NCI-H526 treated with DMSO at 0.1 percent for 48 hours (cell line): ENCODE measurements around the gene MBD4.
A peak's percentile ranks its signal among the peaks of the same experiment; 100 is the strongest.
"Not testable (repeated sequence)": the region's sequence is repeated elsewhere in the genome, so short reads cannot be mapped to it uniquely, and the experiment has no call there.

ENCODE experiments used
- DNase-seq: peaks from one replicate; lab custom pipeline; 2025; lab: John Stamatoyannopoulos, UW

Gene MBD4

DNA sequence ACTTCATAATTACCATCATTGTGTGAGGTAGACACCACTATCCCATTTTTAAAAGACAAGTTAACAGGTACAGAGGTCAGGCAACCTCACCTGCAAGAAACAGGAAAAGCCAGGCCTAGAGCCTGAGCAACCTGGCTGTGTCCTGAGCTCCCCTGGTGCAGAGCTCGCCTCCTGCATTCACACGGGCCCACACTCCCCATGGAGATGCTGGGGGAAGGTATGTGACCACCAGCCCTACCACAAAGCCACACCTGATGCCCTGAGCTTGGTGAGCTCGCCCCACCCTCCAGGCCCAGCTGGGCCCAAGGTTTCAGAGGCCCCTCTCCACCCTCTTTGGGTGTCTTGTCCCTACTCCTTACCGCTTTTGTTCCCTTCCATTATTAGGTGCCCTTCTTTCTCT lies 10.1 kb downstream of the MBD4 start:
- no peak for DNase-seq

DNA sequence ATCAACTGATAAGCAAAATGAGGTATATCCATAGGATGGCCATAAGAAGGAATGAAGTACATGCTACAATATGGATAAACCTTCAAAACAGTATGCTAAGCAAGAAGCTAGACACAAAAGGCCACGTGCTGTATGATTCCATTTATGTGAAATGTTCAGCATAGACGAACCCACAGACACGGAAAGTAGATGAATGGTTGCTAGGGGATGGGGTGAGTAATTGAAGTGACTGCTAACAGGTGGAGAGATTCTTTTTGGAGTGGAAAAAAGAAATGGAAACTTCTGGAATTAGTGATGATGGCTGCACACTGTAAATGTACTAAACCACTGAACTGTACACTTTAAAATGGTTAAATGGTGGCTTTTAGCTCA lies 10.7 kb downstream of the MBD4 start:
- no peak for DNase-seq

DNA sequence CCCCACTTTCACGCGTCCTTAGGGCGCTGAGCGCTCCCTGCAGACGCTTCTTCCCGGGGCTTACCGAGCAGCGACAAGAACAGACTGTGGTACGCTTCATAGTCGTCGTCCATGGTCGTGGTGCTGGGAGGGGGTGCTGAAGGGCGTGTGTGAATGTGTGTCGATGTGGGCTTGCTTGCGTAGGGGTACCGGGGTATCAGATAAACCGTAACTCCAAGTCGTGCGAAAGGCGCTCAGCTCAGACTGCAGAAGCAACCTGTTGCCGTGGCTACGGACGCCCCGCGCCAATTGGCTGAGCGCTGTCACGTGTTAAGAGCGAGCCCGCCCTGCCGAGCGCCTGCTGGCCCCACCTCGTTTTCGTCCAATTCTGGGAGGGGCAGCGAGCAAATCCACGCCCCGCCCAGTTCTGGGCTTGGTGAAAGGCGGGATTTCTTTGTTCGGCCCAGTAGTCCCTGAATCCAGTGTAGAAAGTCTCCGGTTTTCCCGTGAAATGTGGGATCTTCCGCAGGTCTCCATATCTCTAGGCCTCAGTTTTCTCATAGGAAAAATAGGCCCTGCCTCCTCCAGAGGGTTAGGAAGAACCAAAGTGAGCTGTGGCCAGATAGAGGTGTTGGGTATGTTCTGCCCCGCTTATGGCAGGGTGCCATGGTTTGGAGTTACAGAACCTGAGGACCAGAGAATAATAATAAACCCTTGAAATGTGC lies 11.2 kb downstream of the MBD4 start, which contains the start of gene EFCAB12:
EFCAB12 (minus strand) TSS at position 261 of the 704 bp plus-strand sequence; CDS start at position 113, 148 bp downstream.
- peak; percentile 87 for DNase-seq

DNA sequence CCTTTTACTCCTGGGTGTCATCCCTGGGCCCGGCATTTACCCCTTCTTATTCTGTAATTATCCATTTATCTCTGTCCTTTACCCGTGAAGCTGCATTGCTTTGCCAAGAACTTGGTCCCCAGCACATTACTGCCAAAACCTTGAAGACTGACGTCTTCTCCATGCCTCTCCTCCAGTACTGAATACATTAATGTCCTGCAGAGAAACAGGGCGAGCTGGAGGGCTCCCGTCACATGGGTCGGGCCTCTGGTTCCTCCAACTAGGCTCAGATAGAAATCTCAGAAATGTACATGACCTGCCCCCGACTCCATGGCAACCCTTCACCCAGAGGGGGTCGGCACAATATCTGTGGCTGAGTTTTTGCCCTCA lies 11.8 kb downstream of the MBD4 start:
- DNase-seq = no peak

DNA sequence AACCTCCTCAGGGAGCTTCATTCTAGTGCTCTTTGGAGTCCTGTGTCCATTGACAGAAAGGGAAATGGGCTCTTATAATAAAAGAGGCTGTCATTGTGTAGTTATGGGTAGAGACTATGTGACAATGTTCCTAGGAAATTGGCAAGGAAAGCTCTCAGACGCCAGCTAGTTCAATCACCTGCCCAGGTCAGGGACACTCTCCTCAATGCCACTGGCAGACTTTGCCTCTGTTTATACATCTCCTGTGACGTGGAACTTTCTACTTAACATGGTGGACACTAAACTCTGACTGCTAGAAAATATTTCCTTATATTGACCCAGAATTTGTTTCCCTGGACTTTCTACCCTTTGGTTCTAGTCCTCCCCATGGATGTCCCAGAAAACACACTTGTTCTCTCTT lies 14.1 kb downstream of the MBD4 start:
- DNase-seq = no peak

DNA sequence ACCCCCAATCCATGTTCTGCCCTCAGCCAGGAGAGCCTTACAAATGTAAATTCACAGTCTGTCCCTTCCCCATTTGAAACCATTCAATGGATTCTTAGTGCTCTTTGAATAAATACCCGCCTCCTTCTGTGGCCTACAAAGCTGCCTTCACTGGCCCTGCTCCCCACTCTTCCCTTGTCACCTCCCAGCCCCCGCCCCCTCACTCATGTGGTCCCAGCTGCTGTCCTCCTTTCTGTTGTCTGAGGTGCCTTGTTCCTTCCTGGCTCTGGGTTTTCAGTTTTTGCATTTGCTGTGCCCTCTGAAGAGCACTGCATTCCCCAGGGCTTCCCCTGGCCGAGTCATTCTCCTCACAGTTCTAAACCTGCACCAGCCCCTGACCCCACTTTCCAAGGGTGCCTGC lies 14.5 kb downstream of the MBD4 start:
- DNase-seq = no peak

DNA sequence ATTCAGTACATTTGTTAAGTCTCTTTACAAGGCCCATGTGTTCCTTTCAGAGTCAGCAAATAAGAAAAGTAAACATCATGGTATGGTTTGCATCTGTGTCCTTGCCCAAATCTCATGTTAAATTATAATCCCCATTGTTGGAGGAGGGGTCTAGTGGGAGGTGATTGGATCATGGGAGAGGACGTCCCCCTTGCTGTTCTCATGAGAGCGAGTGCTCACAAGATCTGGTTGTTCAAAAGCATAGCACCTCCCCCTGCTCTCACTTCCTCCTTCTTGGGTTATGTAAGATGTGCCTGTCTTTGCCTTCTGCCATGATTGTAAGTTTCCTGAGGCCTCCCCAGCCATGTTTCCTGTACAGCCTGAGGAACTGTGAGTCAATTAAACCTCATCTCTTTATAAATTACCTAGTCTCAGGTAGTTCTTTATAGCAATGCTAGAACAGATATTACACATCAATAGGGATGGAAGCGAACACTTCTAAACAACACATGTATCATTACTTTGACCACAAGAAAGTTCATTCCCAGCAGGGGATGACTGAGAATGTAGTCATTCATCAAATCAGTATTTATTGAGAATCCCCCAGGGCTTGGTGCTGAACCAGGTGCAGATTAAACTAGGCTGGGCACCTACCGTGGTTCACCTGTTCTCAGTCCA lies 15.4 kb downstream of the MBD4 start:
- no peak for DNase-seq

DNA sequence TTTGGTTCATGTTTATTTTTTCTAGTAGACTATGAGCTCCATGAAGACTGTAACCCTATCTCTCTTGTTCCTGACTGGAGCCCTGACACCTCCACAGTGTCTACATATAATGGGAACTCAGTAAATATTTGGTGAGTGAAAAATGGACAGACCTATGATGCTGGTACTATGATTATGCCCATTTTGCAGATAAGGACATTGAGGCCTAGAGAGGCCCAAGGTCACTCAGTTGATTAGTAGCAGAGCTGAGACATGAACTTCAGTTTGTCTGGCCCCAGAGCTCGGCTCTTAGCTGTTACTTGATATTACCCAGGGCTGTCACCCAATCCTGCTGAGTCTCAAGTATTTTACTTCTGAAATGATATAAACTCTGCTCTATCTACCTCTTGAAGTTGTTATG lies 16.9 kb downstream of the MBD4 start:
- no peak for DNase-seq

DNA sequence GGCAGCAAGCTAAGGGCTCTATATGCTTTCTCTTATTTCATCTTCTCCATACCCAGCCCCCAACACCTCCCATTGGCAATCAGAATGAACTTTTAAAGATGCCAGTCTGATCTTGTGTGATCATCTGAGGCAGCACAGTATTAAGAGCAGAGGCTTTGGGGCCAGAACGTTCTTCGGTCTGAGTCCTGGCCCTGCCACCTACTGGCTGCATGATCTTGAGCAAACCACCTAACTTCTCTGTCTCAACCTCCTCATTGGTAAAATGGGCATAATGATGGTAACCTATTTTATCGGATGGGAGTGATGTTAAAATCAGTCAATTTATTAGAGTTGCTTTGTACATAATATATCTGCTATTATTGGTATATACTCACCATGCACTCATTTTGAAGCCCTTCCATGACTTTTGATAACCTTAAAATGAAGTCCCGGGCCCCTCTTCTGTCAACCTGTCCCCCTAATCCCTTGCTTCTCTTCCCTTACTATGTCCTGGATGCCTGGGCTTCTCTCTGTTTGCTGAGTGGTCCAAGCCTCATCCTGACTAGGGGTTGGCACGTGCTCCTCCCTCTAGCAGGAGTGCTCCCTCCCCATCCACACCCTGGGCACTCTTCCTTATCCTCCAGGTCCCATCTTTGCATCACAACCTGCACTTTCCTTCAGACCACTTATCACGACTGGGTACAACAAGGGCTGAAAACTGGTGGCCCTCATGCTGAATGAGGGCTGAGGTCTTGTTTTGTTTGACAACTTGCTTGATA lies 17.6 kb downstream of the MBD4 start:
- DNase-seq = no peak

DNA sequence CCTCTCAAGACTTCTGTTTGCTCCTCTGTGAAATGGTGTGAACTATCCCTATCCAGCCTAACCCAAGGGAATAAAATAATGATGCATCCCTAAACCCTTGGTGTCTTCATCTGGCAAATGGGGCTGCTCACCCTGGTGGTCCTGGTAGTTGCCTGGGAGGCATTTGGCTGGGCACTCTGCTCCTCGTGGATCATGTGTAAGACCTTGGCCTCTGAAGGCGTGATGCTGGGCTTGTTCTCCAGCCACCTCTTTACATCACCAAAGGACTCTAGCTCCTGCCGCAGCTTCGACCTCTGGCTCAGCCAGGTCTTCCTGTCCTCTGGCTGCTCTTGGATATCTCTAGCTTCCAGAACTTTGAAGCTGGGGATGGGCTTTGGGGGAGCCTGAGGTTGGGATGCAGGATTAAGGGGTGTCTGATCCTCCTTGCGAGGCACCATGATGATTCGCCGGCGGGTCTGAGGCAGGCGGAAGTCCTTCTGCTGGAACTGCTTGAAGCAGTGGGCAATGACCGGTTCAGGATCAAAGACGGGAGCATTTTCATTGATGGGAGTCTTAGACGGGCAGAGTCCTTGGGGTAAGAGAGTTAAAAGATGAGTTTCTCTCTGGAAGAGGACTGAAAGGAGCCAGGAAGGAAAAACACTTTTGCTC lies 18.4 kb downstream of the MBD4 start:
- DNase-seq = no peak

DNA sequence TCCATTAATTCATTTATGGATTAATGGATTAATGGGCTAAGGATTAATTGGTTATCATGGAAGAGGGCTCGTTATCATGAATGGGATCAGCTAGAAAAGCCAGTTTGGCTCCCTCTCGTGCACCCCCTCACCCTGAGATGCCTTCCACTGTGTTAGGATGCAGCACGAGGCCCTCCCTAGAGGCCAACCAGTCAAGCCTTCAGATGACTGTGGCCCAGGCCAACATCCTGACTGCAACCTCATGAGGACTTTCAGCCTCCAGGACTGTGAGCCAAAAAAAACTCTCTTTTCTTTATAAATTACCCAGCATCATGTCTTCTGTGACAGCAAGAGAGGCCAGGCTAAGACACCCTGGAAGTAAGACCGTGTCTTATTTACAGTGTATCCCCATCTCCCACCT lies 20.3 kb downstream of the MBD4 start:
- no peak for DNase-seq

DNA sequence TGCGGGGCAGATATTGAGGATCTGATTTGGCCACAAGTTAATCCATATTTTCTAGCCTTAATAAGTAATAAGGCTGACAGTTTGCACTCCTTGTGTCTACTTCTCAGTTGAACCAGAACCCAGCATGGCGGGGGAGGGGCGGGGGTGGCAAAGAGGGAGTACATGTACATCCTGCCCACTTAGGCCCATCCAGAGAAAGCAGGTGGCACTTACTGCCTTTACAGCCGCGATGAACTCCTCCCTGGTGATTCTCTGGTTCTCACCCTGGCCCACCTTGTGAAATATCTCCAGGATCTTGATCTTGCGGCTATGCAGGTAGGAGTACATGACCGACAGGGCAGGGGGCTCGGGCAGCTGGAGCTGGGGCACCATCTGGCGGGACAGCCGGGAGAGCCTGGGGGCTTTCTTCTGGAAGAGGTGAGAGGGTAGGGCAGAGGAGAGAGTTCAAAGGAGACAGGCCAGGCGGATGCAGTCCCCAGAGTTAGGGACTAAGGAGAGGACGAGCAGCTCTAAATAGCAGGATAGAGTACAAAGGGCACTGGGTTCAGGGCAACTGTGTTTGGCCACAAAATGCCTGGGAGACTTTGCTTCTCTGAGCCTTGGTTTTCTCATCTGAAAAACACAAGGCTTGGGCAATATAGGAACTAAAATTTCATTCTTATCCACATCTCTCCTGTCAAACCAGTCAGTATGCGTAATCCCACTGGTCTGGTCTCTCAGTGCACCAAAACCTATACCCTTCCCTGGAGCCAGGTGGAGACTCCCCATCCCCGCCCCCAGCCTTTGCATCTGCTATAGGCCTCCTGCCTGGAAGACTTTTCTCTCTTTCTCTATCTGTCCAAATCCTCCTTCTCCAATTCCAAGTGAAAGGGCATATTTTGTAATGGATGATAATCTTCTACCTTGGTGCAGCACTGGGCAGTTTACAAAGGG lies 21.4 kb downstream of the MBD4 start:
- peak; percentile 8 for DNase-seq

DNA sequence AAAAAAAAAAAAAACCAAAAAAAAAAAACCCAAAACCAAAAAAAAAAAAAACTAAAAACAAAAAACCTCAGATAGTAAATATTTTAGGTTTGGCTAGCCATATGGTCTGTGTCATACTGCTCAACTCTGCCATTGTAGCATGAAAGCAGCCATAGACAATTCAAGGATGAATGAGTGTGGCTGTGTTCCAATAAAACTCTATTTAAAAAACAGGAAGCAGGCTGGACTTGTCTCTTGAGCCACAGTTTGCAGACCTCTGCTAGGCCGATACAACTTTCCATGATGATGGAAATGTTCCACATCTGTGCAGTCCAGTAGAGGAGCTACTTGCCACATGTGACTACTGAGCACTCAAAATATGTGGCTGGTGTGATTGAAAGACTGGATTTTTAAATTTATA lies 22.4 kb downstream of the MBD4 start:
- no peak for DNase-seq

DNA sequence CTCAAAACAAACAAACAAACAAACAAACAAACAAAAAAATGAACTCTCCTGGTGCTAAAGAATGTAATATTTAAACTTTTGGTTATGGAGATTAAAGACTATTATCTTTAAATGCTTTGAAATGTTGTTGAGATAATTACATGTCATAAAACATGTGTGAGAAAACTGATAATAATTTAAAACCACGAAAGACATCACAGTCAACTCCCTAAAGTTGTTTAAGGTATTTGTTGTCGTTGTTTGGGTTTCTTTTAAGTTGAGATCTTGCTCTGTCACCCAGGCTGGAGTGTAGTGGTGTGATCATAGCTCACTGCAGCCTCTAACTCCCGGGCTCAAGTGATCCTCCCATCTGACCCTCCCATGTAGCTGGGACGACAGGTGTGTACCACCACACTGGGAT lies 23.3 kb downstream of the MBD4 start:
- no peak for DNase-seq

DNA sequence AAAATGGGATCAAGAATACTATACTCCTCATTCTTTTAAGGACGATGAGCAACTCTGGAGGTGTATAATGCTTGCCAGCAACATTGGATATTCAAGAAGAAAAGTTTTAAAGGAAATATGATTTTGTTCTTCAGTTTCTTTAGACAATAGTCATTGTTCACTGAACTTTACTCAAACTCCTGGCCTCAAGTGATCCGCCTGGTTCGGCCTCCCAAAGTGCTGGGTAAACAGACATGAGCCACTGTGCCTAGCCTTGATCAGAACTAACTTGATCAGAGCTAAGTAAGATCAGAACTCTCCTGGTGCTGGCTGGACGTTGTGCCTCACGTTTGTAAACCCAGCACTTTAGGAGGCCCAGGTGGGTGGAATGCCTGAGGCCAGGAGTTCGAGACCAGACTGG lies 23.9 kb downstream of the MBD4 start:
- no peak for DNase-seq

DNA sequence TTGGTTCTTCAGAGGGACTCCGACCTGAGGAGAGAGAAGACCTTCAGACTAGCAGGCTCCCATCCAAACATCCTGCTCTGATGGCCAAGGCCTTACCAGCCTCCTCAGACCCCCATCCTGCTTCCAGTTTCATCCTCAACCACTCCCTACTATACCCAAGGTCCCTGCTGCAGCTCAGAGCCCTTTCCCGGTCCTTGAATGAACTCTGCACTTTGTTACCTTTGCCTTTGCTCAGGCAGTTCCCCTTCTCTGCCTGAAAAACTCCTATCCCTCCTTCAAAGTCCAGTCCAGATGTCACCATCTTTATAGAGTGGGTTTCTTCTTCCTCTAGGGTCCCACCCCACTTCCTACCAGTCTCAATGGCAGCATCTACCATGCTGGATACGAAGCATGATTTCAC lies 24.4 kb downstream of the MBD4 start:
- no peak for DNase-seq

DNA sequence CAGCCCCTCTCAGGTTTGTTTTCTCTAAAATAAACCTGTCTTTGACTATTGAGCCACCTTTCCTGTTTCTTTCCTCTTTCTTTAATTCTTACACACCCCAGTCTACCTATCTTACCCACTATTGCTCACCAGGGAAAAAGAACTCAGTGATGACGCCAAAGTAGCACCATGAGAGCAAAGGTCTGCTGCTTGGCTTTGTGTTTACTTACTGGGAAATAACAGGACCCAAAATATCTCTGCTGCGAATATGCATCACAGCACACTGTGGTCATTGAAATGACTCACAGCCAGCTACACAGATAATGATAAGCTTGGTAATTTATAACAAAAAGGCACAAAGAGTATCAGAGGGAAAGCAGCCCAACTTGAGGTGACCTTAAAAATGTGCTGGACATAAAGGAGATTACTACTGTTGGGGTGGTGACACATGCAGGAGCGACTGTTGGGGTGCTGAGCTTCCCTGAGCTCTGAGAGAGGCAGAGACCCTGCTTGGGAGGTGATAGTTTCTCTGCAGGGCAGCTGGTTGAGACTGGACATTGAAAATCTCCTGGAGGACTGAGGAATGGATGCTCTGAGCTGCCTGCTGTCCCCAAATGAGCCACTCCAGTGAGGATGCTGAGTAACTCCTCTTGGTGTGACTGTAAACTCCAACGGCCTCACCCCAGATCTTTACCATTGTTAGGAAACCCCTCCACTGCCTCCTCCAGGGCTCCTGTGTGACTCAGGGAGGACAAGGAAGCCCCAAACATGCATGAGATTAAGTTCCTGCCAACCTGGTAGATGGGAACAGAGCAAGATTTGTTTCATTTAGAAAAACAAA lies 25.9 kb downstream of the MBD4 start:
- no peak for DNase-seq

DNA sequence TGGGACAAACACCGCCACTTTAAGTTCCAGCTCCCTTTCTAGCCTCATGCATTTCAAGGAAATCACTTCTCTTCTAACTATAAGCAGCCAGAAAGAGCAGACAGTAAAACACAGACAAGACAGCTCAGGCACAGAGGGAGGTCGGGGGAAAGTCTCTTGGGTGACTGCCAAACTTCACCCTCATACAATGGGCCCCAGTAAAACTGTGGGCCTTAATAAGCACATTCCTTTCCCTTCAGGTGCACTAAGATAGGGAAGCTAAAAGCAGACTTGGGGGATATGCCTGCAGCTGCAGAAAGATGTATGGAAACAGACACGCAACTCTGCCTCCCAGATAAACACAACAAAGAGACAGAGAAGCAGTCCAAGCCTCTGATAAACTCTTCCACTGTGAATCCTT lies 26.5 kb downstream of the MBD4 start:
- DNase-seq = not testable (repeated sequence)

DNA sequence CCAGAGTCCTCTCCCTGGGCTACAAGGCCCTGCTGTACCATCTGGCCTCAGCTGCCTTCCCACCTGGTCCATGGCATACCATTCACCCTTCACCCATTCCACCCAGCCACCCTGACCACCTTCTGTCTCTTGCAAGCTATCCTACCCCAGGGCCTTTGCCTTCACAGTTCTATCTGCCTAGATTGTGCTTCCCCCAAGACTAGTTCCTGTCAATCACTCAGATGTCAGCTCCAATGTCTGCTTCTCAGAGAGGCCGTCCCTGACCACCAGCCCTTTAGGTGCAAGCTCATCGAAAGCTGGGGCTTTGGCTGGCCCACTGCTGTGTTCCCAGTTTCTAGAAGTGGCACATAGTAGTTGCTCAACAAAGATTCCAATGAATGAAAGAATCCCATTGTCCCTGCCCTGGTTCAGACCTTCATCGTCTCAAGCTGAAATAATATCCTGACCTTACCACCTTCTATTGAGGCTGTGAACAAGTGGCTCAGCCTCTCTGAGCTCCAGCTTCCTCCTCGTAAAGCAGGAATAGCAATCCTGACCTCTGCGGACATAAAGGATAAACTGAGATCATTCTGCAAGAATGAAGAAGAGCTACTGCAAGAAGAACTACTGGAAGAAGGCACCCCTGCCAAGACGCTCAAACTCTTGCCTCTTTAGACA lies 27.1 kb downstream of the MBD4 start:
- no peak for DNase-seq

DNA sequence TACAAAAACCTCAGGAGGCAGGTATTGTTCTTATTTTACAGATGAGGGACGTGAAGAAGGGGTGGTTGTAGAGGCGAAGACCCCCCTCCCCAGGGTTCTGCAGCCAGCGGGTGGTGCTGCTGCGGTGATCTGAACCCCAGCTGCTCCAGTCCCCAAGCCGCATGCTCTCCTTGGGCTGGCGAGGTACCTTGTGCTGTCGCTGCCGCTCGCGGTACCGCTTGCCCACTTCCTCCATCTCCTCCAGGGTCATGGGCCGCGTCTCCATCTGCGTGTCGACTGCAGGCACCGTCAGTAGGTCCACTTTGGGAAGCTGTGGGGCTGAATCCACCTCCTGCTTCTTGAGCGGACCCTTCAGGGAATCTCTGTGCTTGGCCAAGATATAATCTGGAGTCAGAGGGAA lies 28.8 kb downstream of the MBD4 start:
- no peak for DNase-seq
